A549 (cell line): ENCODE measurements around the gene ENTPD6. TPM values are rescaled to one million over a fixed set of nuclear protein-coding genes. Genes with fewer than 3 reads are reported as not detected.
A peak's percentile ranks its signal among the peaks of the same experiment; 100 is the strongest.

Experiments
- ATAC-seq, 2 experiments: fragments of 200-7000 bp in 1 of 2; fragments of >200 bp in 1 of 2; cut with Nextera tagmentation in 1 of 2; cut with Tn5 transposase in 1 of 2; 3 replicates each; pipeline versions ENCODE4 v1.8.0 to v1.9.1; 2018 to 2020; ENCODE audit warnings: mild to moderate bottlenecking in 1 of 2, moderate library complexity in 1 of 2
- CTCF ChIA-PET: fragments of 300-600 bp; sonication (Branson Sonifier 250); formaldehyde crosslinking; extraction: SDS; loops from one replicate; lab custom pipeline; 2021; ENCODE audit warnings: antibody characterized with exemption, inconsistent platforms; lab: Yijun Ruan, JAX
- POLR2A ChIA-PET: fragments of 350-600 bp; formaldehyde crosslinking; extraction: SDS; loops from one replicate; lab custom pipeline; 2021; ENCODE audit warnings: antibody characterized with exemption, inconsistent platforms; lab: Yijun Ruan, JAX
- DNase-seq, 2 experiments: peaks; one replicate each; pipeline versions ENCODE4 v3.0.0 to v3.0.0-alpha.2; 2011 to 2016; ENCODE audit warnings: low read depth in 1 of 2, low spot score in 1 of 2
- FAIRE-seq: peaks from 2 replicates; lab custom pipeline; 2011; peaks lifted over from hg19 to GRCh38; lab: Jason Lieb, UNC
- H3K27ac ChIP-seq, 2 experiments: fragments of >200 bp; sonication (Bioruptor Twin); formaldehyde crosslinking; 3 replicates each; pipeline ENCODE4 v1.5.1; 2016 to 2017
- H3K4me1 ChIP-seq: fragments of >200 bp; sonication (Bioruptor Twin); formaldehyde crosslinking; 3 replicates; pipeline ENCODE4 v1.6.1; 2016
- H3K4me2 ChIP-seq: fragments of >200 bp; sonication (Bioruptor Twin); formaldehyde crosslinking; 3 replicates; pipeline ENCODE4 v1.6.1; 2016
- H3K4me3 ChIP-seq: fragments of >200 bp; sonication (Bioruptor Twin); formaldehyde crosslinking; 3 replicates; pipeline ENCODE4 v1.5.1; 2016
- H3K9me3 ChIP-seq: fragments of >200 bp; sonication (Bioruptor Twin); formaldehyde crosslinking; 3 replicates; pipeline ENCODE4 v1.6.1; 2016
- CBX2 ChIP-seq: fragments of 200-600 bp; sonication (generic); IDR thresholded peaks from 2 replicates; pipeline ENCODE4 v1.6.1; 2016; ENCODE audit warnings: low read depth, mild to moderate bottlenecking, borderline replicate concordance
- CBX8 ChIP-seq: fragments of 200-600 bp; sonication (generic); IDR thresholded peaks from 2 replicates; pipeline ENCODE4 v1.6.1; 2016
- EHF ChIP-seq: fragments of 250-450 bp; sonication (Bioruptor Pico); IDR thresholded peaks from 2 replicates; pipeline ENCODE4 v1.5.0; 2020; ENCODE audit warnings: mild to moderate bottlenecking
- EP300 ChIP-seq, 2 experiments: fragments of >200 bp; sonication (Bioruptor Twin); formaldehyde crosslinking; IDR thresholded peaks; 2 replicates in 1 of 2; 3 replicates in 1 of 2; pipeline ENCODE4 v1.6.1; 2016 to 2017
- ESRRA ChIP-seq: fragments of 150-350 bp; IDR thresholded peaks from 2 replicates; pipeline ENCODE4 v1.6.1; 2014; ENCODE audit warnings: mild to moderate bottlenecking, low read length, borderline replicate concordance
- FOSL2 ChIP-seq, 2 experiments: fragments of 450-650 bp in 1 of 2; fragments of >200 bp in 1 of 2; sonication (Bioruptor Twin) in 1 of 2; formaldehyde crosslinking; IDR thresholded peaks; 2 replicates each; pipeline versions ENCODE4 v1.5.0 to v1.6.1; 2016 to 2020; ENCODE audit warnings: mild to moderate bottlenecking in 1 of 2, moderate library complexity in 1 of 2
- FOXS1 ChIP-seq: fragments of 250-450 bp; sonication (Bioruptor Pico); IDR thresholded peaks from 2 replicates; pipeline ENCODE4 v1.5.0; 2020; ENCODE audit warnings: mild to moderate bottlenecking, moderate library complexity
- HMGXB4 ChIP-seq: fragments of 250-450 bp; sonication (Bioruptor Pico); IDR thresholded peaks from 2 replicates; pipeline ENCODE4 v1.5.0; 2021; ENCODE audit warnings: mild to moderate bottlenecking, moderate library complexity, borderline replicate concordance
- HOXA7 ChIP-seq: fragments of 250-450 bp; sonication (Bioruptor Pico); IDR thresholded peaks from 2 replicates; pipeline ENCODE4 v1.5.0; 2020; ENCODE audit warnings: mild to moderate bottlenecking, moderate library complexity
- HOXB5 ChIP-seq: fragments of 250-450 bp; sonication (Bioruptor Pico); IDR thresholded peaks from 2 replicates; pipeline ENCODE4 v1.5.0; 2020; ENCODE audit warnings: mild to moderate bottlenecking, moderate library complexity
- KDM5A ChIP-seq: fragments of 200-600 bp; sonication (generic); IDR thresholded peaks from 2 replicates; pipeline ENCODE4 v1.6.1; 2016; ENCODE audit warnings: antibody characterized with exemption, mild to moderate bottlenecking
- MAFK ChIP-seq: fragments of 450-650 bp; IDR thresholded peaks from 2 replicates; pipeline ENCODE4 v1.6.1; 2014; ENCODE audit not compliant: partially characterized antibody
- MAZ ChIP-seq: fragments of 150-350 bp; IDR thresholded peaks from 2 replicates; pipeline ENCODE4 v1.6.1; 2014; ENCODE audit warnings: antibody characterized with exemption, low read depth, low read length, borderline replicate concordance
- MYC ChIP-seq: IDR thresholded peaks from 2 replicates; pipeline ENCODE4 v1.6.1; 2012; ENCODE audit warnings: mild to moderate bottlenecking, inconsistent platforms, low read length, improper control_type of control experiment, borderline replicate concordance
- NPAS2 ChIP-seq: fragments of 250-450 bp; sonication (Bioruptor Pico); IDR thresholded peaks from 2 replicates; pipeline ENCODE4 v1.8.0; 2022; ENCODE audit warnings: mild to moderate bottlenecking, moderate library complexity, borderline replicate concordance
- PBX3 ChIP-seq: IDR thresholded peaks from 2 replicates; pipeline ENCODE4 v1.6.1; 2012
- POLR2AphosphoS2 ChIP-seq: conservative IDR thresholded peaks from 2 replicates; pipeline ENCODE4 v1.6.1; 2012; ENCODE audit warnings: low read length, improper control_type of control experiment, inconsistent platforms
- RFX5 ChIP-seq: fragments of 450-650 bp; IDR thresholded peaks from 2 replicates; pipeline ENCODE4 v1.7.1; 2014; ENCODE audit warnings: antibody characterized with exemption, mild to moderate bottlenecking, moderate library complexity
- RNF2 ChIP-seq: fragments of 200-600 bp; sonication (generic); IDR thresholded peaks from 2 replicates; pipeline ENCODE4 v1.6.1; 2016; ENCODE audit warnings: low read depth, mild to moderate bottlenecking, antibody characterized with exemption, moderate library complexity, borderline replicate concordance
- SMC3 ChIP-seq: fragments of >200 bp; sonication (Bioruptor Twin); formaldehyde crosslinking; IDR thresholded peaks from 3 replicates; pipeline ENCODE4 v1.6.1; 2018; ENCODE audit warnings: inconsistent platforms
- TFCP2L1 ChIP-seq: fragments of 250-450 bp; sonication (Bioruptor Pico); IDR thresholded peaks from 2 replicates; pipeline ENCODE4 v1.5.0; 2021; ENCODE audit warnings: mild to moderate bottlenecking
- ZFP36 ChIP-seq: fragments of 450-650 bp; IDR thresholded peaks from 2 replicates; pipeline ENCODE4 v1.6.1; 2014; ENCODE audit warnings: borderline replicate concordance; ENCODE audit not compliant: partially characterized antibody
- WGBS: methylation state at CpG from one replicate; pipeline ENCODE4 v1.1.6; 2017; ENCODE audit errors: missing lambda C conversion rate; 5-methylcytosine and 5-hydroxymethylcytosine counted together
- polyA plus RNA-seq, 4 experiments: library from polyadenylated mRNA; depleted of rRNA in 3 of 4; stranded (reverse); fragments of >200 nt; fragmentation: RNase III in 1 of 4; extraction: RNeasy Plus Mini Kit Qiagen cat#74134 plus additional on column Dnase treatment in 1 of 4; gene quantifications; 2 replicates in 3 of 4; 3 replicates in 1 of 4; pipeline ENCODE4 v1.2.3, GENCODE V29; 2011 to 2017

The ENTPD6 gene
- polyA plus RNA-seq, 2 of the 4 experiments (the other 2 are of a cell fraction), result 85.7 to 87.0 TPM

DNA sequence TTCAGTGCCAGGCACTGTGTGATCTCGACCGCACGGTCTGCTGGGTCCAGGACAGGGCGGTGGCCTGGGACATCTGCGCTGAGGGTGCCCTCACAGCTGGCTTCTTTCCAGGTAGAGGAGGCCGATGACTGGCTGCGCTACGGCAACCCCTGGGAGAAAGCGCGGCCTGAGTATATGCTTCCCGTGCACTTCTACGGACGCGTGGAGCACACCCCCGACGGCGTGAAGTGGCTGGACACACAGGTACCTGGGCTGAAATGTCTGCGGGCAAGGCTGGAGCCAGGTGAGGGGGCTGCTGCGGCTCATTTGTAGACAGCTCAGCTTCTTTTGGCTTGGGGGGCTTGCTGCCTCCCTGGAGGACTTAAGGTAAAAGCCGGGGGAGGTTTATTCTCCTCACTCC, 79.0 kb downstream of the ENTPD6 start:
- ATAC-seq, result no peak
- ChIA-PET POLR2A (no interaction called here), CTCF (interaction anchor here (0.8 to 4.1 kb wide), 6 partner anchors 13 to 280 kb away, joined by 4 to 19 read pairs (median 6); partner anchors contain the start of gene PYGB)
- Histone ChIP-seq H3K4me3 (no peak overlapping the region), H3K9me3 (no peaks in the 10 kb centered on the region), H3K4me1 (no peaks in the 10 kb centered on the region; the same call in 2 of the 3 replicates), H3K4me2 (no peak overlapping the region), H3K27ac (no peak overlapping the region)
- WGBS, result 92% methylated on average over 20 of the region's 20 CpGs
- no peak for DNase-seq
- TF ChIP-seq CBX2, result no peak
- FAIRE-seq, result no peak

DNA sequence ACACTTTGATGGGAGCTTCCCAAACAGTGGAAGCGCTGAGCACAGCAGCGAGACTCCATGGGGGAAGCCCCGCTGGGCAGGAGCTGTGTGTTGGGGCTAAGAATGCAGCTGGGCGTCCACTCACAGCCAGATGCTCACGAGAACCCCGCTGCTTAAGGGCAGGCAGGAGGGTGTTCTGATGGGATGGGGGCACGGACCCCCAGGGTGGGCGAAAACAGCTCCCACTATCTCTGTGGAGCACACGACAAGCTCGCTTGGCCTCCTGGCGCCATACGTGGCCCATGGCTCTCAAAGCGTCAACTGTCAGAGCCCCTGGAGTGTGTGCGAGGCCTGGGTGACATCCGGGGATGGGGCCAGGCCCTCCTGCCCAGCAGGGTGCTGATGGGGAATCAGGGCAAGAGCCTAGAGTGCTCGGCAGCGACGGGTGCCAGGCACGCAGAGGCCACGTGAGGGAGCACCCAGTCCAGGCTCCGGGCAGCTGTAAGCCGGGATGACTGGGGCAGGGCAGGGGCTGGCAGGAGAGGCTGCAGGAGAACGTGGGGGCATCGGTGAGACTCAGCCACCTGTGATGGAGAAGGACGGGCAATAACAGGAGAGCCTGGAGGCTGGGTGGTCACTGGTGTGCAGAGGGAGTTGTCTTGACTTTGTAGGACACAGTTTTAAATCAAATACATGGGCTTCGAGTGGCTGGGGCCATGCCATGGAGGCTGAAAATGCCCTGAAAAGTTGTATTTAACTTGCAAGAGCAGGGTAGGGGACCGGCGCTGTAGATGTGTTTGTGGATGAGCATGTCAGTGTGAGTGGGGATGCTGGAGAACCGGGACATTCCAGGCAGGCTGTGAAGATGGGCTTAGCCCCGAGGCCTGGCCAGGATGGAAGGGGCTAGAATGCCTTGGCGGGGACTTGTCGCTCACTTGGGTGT, 79.6 kb downstream of the ENTPD6 start:
- Histone ChIP-seq H3K4me2 (no peak overlapping the region), H3K4me3 (no peak overlapping the region), H3K27ac (no peak overlapping the region; a peak in 1 of 6 replicates), H3K9me3 (no peaks in the 10 kb centered on the region), H3K4me1 (no peaks in the 10 kb centered on the region; the same call in 2 of the 3 replicates)
- TF ChIP-seq HOXB5, result no peak
- TF ChIP-seq ZFP36, result no peak
- TF ChIP-seq HMGXB4, result no peak
- no peak for TF ChIP-seq MYC
- no peak for TF ChIP-seq CBX2
- no peak for TF ChIP-seq MAZ
- TF ChIP-seq FOXS1 (CRISPR knock-in tag), result no peak
- no peak for TF ChIP-seq EP300 (IDR thresholded peaks at IDR 0.05)
- no peak for TF ChIP-seq MAFK
- TF ChIP-seq POLR2AphosphoS2, result no peak
- TF ChIP-seq RNF2, result no peak
- ATAC-seq (peak in 1 of 2 experiments; percentile 6; a peak in 1 of 6 replicates), FAIRE-seq (no peak), DNase-seq (no peak)
- ChIA-PET POLR2A (no interaction called here), CTCF (interaction anchor here (0.8 to 4.1 kb wide), 6 partner anchors 12 to 281 kb away, joined by 3 to 18 read pairs (median 5); partner anchors contain the start of gene PYGB)
- WGBS, result 93% methylated on average over 32 of the region's 32 CpGs

DNA sequence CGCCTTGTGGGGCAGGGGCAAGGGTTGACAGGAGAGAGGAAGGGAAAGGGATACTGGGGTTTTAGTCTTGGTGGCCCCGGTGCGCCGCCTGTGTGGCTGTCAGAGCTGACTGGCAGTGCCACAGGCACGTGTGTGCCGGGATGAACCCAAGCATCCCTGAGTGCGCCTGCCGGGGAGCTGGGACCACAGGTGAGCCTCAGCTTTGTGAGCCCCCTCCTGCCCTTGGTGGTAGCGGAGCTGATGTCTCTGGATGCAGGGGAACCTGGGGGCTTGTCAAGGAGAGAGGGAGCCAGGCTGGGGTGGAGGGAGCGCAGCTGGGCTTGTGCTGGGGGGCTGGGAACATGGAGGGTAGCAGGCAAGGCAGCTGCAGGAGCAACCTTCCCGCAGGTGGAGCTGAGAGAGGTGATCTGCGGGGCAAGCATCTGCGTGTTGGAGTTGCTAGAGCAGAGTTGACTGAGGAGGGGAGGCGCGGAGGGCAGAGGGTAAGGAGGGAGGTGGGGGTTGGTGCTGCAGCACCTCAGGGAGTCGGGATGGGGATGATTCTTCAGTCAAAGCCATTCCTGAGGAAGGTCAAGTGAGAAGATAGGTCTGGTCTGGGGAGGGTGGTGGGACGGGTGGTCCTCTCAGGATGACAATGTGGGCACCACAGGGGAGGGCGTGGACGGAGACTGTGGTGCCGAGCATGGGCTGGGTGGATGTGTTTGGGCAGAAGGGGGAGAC, 80.5 kb downstream of the ENTPD6 start:
- no peak for TF ChIP-seq FOSL2 (IDR thresholded peaks at IDR 0.05)
- TF ChIP-seq FOSL2 (CRISPR knock-in tag; IDR thresholded peaks at IDR 0.05), result no peak
- TF ChIP-seq KDM5A, result no peak
- TF ChIP-seq PBX3, result no peak
- TF ChIP-seq HOXB5, result no peak
- no peak for TF ChIP-seq RFX5
- no peak for TF ChIP-seq ZFP36
- TF ChIP-seq SMC3, result no peak
- no peak for TF ChIP-seq NPAS2 (CRISPR knock-in tag)
- TF ChIP-seq FOXS1 (CRISPR knock-in tag), result no peak
- no peak for TF ChIP-seq EHF (CRISPR knock-in tag)
- no peak for TF ChIP-seq RNF2
- no peak for TF ChIP-seq CBX8
- no peak for TF ChIP-seq TFCP2L1 (CRISPR knock-in tag)
- no peak for TF ChIP-seq ESRRA
- TF ChIP-seq HOXA7, result no peak
- ChIA-PET POLR2A (interaction anchor here (0.6 kb wide), 1 partner anchor 20 kb away, joined by 3 read pairs; no protein-coding TSS in a partner anchor), CTCF (interaction anchor here (1.1 to 1.9 kb wide), 3 partner anchors 20 to 44 kb away, joined by 3 to 6 read pairs (median 5); partner anchors contain the start of gene PYGB)
- 93% methylated on average over 20 of the region's 20 CpGs for WGBS
- ATAC-seq (no peak), DNase-seq (no peak), FAIRE-seq (no peak)
- Histone ChIP-seq H3K9me3 (no peaks in the 10 kb centered on the region), H3K4me1 (no peaks in the 10 kb centered on the region; the same call in 2 of the 3 replicates), H3K4me2 (no peak overlapping the region), H3K4me3 (no peak overlapping the region), H3K27ac (peak overlapping the region in 1 of 2 experiments; percentile 25; a peak in 1 of 6 replicates)
